Ovary (tissue), 3 donors: ENCODE results near the gene FOXO1.

Experiments
- EP300 ChIP-seq: sonication (generic); formaldehyde crosslinking; IDR thresholded peaks from one replicate; pipeline ENCODE4 v1.6.1; 2017; ENCODE audit warnings: antibody characterized with exemption
- TF ChIP-seq, protein P1 (sequence below), 3 donors: fragments of 450-650 bp in 2 of 3; fragments of 200-600 bp in 1 of 3; IDR thresholded peaks; one replicate each; pipeline versions ENCODE4 v1.5.1 to v1.8.0; 2016 to 2022; ENCODE audit warnings: antibody characterized with exemption in 3 of 3, mild to moderate bottlenecking in 1 of 3
- donor health status: DM: no; HTN: no; CAD: no.

DNA sequence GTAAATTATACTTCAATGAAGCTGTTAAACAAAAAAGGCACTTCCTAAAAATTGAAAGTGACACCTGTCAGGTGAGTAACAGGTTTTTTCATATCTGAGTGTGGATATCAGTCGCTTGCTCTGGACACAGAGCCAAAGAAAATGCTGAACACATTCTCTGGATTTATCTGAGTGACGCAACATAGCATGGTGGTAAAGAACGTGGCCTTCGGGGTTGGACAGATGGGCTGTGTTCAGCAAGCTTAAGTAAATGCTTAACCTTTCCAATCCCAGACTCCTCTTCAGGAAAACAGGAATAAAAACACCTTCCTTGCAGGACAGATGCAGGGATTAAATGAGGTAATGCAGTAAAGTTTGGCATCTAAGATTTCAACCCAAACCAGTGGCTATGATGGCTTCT is 132.0 kb downstream of the FOXO1 start:
- TF ChIP-seq EP300: no peak
- TF ChIP-seq, protein P1, sequence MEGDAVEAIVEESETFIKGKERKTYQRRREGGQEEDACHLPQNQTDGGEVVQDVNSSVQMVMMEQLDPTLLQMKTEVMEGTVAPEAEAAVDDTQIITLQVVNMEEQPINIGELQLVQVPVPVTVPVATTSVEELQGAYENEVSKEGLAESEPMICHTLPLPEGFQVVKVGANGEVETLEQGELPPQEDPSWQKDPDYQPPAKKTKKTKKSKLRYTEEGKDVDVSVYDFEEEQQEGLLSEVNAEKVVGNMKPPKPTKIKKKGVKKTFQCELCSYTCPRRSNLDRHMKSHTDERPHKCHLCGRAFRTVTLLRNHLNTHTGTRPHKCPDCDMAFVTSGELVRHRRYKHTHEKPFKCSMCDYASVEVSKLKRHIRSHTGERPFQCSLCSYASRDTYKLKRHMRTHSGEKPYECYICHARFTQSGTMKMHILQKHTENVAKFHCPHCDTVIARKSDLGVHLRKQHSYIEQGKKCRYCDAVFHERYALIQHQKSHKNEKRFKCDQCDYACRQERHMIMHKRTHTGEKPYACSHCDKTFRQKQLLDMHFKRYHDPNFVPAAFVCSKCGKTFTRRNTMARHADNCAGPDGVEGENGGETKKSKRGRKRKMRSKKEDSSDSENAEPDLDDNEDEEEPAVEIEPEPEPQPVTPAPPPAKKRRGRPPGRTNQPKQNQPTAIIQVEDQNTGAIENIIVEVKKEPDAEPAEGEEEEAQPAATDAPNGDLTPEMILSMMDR (IDR thresholded peaks at IDR 0.05): no peak
